KBM-7 (cell line): ENCODE measurements around the gene P2RY14.
"Not testable (repeated sequence)": the region's sequence is repeated elsewhere in the genome, so short reads cannot be mapped to it uniquely, and the experiment has no call there.

Experiments
- DNase-seq: peaks from one replicate; pipeline ENCODE4 v3.0.0-alpha.2; 2015
- in situ Hi-C: fragments of 300-500 bp; cut with MboI; formaldehyde crosslinking; loops from 2 replicates; pipeline ENCODE4 v1.14.3; 2020; ENCODE audit warnings: low sequenced_read_pairs, low pct_unique_long_range_greater_than_20kb, mixed read lengths

The P2RY14 gene

GRCh38 chr3:151268267-151269235, 9.8 kb downstream of the P2RY14 start:
- in situ Hi-C loops = no loop called here
- peak; percentile 35 for DNase-seq

DNA sequence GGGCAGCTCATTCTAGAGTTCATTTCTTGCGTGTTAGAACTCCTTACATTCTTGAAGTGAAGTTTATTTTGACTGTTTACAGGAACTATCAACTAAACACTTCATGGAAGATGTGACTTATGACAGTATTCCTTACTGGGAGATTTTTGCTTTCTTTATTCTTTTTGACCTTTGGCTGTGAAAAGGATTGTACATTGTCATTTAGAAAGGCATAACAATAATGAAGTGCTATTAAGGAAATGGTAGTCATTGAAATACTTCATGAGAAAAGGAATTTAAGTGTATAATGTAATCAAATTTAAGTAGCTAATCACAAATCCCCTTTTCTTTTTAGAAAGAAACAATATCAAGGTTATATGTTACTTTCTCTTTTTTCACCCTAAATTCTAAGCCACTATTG, 11.3 kb downstream of the P2RY14 start:
- DNase-seq = no peak
- in situ Hi-C loops = no loop called here

- in situ Hi-C loops = no loop called here
- peak; percentile 91 for DNase-seq
These were observed 12.5 kb downstream of the P2RY14 start for GRCh38 chr3:151265866-151266265.

GRCh38 chr3:151265166-151265565, 13.2 kb downstream of the P2RY14 start:
- peak; percentile 74 for DNase-seq
- in situ Hi-C loops = no loop called here

- no peak for DNase-seq
- in situ Hi-C loops = no loop called here
These were observed 13.7 kb downstream of the P2RY14 start for GRCh38 chr3:151264605-151265004.

DNA sequence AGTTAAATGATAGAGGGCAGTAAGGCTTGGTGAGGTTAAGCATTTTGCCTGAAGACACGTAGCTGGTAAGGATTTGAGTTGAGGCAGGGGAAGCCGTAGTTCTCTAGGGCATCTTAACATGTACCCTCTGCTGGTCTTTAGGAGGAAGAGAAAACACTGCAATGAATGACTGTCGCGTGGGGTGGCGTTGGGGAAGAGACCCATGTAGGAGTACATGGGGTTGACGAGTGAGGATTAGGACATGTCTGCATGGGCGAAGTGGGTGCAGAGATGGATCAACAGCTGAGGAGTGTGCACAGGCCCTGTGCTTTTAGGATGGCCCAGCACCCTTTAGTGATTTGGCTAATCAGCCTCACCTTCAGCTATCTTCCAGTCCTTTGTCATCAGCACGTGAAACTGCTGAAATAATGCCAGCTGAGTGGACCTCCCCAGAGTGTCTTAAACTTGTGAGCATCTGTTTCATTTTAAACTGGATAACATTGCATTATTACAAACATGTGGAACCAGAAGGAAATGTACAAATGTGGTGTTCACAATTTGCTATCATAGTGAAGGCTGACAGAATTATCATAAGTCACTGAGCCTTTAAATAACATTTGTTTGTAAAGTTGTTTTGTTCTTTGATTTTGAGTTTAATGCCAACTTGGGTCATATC, 15.3 kb downstream of the P2RY14 start:
- in situ Hi-C loops = no loop called here
- no peak for DNase-seq

- in situ Hi-C loops = no loop called here
- no peak for DNase-seq
These were observed 18.7 kb downstream of the P2RY14 start for GRCh38 chr3:151259664-151260063.

DNA sequence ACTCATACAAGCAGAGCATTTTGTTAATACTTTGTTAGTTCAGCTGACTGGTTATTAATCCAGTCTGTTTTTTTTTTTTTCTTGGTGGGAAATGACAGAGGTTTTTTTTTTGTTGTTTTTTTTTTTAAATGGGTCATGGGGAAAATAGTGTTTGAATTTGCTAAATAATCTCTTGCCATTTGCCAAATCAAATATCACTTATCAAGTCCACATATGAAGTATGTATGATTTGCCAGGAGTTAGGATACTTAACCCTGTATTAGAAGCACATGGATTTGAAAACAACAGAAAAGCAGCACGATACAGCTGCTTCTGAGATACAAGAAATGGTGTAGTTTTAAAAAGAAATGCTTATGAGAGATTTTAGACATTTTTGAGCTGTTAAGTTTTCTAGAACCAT, 21.6 kb downstream of the P2RY14 start:
- no peak for DNase-seq
- in situ Hi-C loops = no loop called here

DNA sequence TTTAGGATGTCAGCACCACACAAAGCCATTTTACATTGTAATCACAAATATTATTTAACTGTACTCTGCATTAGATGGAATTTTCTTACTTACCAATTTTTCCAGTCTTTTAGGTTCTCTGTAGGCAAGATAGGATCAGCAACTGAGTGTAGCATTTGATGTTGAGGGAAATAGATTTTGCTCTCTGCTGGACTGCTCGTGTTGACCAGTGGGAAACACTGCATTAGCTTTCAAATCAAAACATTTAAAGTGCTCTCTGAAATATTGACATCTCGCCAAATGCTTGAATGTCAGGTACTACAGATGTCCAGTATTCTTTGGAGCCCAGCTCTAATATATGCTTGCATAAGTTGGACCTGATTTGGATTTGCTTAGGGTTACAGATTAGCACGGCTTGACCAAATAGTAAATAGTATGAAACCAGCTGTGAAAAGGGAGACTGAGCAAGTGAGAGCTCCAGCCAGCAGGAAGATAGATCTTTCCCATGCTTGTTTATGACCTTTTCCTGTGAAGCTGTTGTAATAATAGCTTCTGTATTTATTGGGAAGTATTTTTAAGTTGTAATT, 29.5 kb downstream of the P2RY14 start:
- in situ Hi-C loops = no loop called here
- no peak for DNase-seq

- in situ Hi-C loops, DNase-seq: not testable (repeated sequence)
These were observed 36.3 kb downstream of the P2RY14 start for GRCh38 chr3:151242006-151242405.

GRCh38 chr3:151236736-151237135, 41.6 kb downstream of the P2RY14 start:
- in situ Hi-C loops = no loop called here
- DNase-seq = no peak

- no peak for DNase-seq
- in situ Hi-C loops = no loop called here
These were observed 42.0 kb downstream of the P2RY14 start for GRCh38 chr3:151236316-151236715.

DNA sequence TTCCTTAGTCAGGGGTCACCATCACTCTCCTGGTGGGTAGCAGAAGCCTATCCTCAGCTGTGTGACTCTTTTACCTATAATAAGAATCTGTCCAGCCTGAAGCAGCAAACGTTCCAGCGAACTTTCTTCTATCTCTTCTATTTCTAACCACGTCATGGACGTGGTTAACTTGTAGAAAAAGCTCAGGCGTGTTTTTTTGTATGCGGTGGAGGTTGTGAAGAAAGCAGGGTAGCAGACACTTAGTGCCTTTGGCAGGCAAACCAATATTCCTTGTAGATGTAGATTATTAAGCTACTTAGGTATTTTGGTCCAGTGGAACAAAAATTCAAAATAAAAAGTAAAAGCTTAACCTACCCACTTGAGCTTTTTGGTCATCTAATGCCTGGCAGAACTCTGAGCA, 43.5 kb downstream of the P2RY14 start:
- in situ Hi-C loops = no loop called here
- no peak for DNase-seq

DNA sequence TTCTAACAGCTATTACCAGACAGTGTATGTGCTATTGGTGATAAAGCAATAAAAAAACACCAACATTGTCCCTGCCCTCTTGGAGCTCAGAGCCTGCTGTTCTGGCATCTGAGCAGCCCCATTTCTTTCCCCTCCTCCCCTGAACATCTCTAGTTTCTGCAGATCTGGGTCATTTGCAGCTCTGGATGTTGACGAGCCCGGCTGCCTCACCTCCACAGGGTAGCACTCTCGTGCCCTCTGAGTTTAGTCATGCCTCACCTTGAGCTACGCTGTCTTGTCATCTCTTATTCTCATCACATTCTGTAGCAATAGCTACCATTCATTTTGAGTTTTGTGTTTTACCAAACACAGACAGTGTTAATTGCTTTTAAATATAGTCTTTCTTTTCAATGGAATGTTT, 45.4 kb downstream of the P2RY14 start:
- in situ Hi-C loops = no loop called here
- DNase-seq = no peak

GRCh38 chr3:151232403-151232802, 45.9 kb downstream of the P2RY14 start:
- DNase-seq, in situ Hi-C loops: not testable (repeated sequence)

GRCh38 chr3:151230646-151231045, 47.7 kb downstream of the P2RY14 start:
- in situ Hi-C loops = no loop called here
- peak; percentile 63 for DNase-seq

DNA sequence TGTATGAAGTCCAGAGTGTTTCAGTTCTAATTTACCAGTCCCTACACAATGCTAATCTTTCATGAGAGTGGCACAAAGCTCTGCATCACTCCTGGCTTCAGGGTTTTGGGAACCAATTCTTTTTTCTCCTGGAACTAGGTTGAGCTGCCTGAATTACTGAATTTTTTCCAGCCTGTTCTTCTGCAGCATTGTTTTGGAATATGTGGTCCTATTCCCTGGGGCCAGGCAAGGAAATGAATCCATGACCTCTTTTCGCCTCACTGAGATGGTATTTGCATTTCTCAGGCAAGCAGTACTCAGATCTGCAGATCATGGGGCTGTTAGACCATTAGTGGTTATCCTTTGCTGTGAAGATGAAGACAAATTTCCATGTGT, 49.7 kb downstream of the P2RY14 start:
- no peak for DNase-seq
- in situ Hi-C loops = no loop called here

DNA sequence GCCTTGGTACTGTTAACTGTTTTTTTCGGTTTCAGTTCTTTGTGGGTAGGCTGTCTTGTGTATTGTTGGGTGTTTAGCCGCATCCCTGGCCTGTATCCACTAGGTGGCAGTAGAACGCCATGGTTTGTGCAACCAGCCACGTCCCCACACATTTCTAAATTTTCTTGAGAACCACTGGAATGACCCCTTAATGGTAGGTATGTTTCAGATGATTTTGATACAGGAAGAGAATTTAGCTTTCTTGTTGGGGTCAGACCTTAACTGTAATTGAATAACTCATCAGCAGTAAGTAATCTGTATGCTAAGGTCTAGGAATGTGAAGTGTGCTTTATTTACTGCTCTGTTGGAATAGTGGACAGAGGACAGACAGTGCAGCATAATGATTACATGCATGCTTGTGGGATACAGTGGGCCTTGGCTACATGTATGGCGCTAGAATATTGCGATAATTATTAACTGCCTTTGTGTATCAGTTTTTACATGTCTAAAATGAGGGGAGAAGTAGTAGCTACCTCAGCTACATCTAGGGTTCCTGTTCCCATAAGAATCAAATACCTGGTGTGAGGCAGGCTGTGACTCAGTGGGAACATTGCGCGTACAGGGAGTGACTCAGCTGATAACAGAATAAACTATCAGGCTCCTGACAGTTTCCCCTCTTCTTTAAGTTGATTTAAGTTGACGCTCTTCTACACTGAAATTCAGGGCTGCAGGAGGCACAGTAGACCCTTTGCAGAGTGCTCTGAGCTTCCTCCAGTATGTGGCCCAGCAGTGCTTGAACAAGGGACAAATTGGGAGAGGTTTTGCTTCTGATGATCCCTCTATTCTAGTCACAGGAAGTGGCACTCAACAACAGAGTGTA, 50.3 kb downstream of the P2RY14 start:
- peak; percentile 89 for DNase-seq
- in situ Hi-C loops = no loop called here

DNA sequence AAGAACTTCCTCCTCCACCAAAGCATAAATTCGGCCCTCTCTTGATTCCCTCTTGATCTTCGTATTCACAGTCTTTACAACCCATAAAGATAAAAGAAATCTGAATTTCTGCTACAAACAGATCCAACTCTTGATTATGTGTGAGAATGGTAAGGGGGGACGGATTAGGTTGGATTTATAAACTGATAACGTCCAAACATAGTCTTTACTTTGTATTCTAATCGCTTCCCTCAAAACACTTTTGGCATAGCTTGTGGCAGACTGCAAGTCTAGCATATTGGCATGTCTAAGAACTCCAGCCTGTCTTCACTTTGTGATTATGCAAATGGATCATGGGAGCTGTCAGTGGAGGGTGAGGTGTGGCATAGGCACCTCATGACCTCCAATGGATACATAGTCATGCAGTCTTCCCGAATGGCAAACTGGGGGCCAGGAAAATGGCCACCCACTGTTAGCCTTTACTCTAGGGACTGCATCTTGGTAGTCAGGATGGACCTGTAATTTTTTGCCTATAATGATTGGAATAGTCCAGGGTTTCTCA, 51.0 kb downstream of the P2RY14 start:
- in situ Hi-C loops = no loop called here

More for the DNA sequence above, 51.0 kb downstream of the P2RY14 start:
- no peak for DNase-seq
